Measurements from ENCODE around the gene BLTP3A. TPM values are rescaled to one million over a fixed set of nuclear protein-coding genes. Genes with fewer than 3 reads are reported as not detected.
"Not testable (repeated sequence)": the region's sequence is repeated elsewhere in the genome, so short reads cannot be mapped to it uniquely, and the experiment has no call there.

The BLTP3A gene, protein sequence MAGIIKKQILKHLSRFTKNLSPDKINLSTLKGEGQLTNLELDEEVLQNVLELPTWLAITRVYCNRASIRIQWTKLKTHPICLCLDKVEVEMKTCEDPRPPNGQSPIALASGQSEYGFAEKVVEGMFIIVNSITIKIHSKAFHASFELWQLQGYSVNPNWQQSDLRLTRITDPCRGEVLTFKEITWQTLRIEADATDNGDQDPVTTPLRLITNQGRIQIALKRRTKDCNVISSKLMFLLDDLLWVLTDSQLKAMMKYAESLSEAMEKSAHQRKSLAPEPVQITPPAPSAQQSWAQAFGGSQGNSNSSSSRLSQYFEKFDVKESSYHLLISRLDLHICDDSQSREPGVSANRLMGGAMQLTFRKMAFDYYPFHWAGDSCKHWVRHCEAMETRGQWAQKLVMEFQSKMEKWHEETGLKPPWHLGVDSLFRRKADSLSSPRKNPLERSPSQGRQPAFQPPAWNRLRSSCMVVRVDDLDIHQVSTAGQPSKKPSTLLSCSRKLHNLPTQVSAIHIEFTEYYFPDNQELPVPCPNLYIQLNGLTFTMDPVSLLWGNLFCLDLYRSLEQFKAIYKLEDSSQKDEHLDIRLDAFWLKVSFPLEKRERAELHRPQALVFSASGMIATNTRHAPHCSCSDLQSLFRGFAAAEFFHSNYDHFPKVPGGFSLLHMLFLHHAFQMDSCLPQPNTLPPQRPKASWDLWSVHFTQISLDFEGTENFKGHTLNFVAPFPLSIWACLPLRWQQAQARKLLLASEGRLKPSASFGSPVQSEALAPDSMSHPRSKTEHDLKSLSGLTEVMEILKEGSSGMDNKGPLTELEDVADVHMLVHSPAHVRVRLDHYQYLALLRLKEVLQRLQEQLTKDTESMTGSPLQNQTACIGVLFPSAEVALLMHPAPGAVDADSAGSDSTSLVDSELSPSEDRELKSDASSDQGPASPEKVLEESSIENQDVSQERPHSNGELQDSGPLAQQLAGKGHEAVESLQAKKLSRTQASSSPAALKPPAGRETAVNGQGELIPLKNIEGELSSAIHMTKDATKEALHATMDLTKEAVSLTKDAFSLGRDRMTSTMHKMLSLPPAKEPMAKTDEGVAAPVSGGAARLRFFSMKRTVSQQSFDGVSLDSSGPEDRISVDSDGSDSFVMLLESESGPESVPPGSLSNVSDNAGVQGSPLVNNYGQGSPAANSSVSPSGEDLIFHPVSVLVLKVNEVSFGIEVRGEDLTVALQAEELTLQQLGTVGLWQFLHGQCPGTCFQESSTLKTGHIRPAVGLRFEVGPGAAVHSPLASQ (N-terminal part only)
- 1 to 10 TPM in 5 of 6 donors, under 1 TPM in 1; 0.68 to 4.2 (median 1.7) TPM for polyA plus RNA-seq (ENCODE audit: low read depth in 6 of 6)

DNA sequence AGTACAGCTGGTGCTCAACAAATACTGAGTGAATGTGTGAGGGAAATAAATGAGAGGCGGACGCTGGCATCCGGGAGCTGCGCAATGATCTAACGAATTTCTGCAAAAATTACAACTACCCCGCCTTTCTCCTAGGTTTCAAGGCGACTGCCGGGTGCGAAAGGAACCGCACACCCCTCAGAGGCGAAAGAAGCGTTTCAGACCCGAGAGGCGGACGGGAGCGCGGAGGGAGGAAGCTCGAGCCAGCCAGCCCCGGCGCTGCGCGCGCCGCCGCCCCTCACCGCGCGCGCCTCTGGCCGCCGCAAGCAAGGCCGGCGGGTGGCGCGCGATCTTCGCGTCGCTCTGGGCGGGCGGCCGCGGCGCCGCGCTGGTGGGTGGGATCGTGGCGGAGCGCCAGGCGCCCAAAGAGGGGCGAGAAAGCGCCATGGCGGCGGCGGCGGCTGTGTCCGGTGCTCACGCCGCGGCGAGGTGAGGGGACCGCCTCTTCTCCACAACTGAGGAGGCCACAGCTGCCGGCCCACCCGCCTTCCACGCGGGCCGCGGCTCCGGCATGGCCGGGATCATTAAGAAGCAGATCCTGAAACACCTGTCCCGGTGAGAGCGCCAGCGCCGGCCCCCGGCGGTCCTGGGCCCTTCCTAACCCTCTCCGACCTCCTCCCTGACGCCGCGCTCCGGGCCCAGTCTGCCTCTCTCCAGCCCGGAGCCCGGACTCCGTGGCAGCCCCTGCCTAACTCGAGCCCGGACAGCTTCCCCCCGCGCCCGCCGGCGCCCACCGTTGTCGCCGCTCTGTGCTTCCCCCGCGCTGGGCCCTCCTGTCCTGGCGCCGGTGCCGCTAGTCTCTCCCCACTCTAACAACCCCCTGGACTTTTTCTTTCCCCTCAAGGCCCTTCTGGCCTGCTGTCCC is at the start of gene BLTP3A:
Gene BLTP3A (plus strand): TSS at position 383 of the 904 bp plus-strand sequence. CDS start 168 bp downstream, at position 551.
- DNase-seq (peak; percentile 78), ATAC-seq (ENCODE audit: low read depth in 2 of 2) (peak; percentile 92 to 93)
- Mint-ChIP-seq H3K36me3 (no peaks in the 10 kb centered on the region), H3K9me3 (no peaks in the 10 kb centered on the region), H3K4me3 (peak within 1 kb of the TSS; percentile 85 to 99 (median 98)), H3K27me3 (no peaks in the 10 kb centered on the region), H3K4me1 (peaks cover 18 to 33% (median 22%) of the 10 kb centered on the region in 3 donors), H3K27ac (peak within 1 kb of the TSS; percentile 53 to 96 (median 93))

DNA sequence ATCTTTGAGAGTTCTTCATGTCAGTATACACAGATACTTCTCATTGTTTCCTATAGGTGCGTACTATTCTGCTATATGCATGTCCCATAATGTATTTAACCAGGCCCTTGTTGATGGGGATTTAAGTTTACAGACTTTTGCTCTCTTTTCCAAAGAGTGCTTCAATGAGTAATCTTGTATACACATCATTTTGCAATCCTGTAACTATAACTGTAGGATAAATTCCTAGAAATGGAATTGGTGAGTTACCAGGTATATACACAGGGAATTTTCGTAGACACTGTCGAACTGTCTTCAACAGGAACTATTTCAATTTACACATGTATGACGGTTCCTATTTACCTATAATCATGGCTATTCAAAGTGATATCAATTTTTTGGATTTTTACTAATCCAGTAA is 49.8 kb upstream of the BLTP3A start:
- no peak for DNase-seq
- H3K27ac Mint-ChIP-seq, result no peak overlapping the region
- H3K9me3 Mint-ChIP-seq, result no peaks in the 10 kb centered on the region
- no peaks in the 10 kb centered on the region for H3K27me3 Mint-ChIP-seq
- H3K4me3 Mint-ChIP-seq, result no peak overlapping the region
- peaks cover 0 to under 1% (median 0%) of the 10 kb centered on the region in 3 donors for H3K4me1 Mint-ChIP-seq
- ATAC-seq (ENCODE audit: low read depth in 2 of 2), result no peak
- H3K36me3 Mint-ChIP-seq, result no peaks in the 10 kb centered on the region

- ATAC-seq (ENCODE audit: low read depth in 2 of 2), result no peak
- Mint-ChIP-seq H3K4me3 (peak overlapping the region in 1 of 8 donors; percentile 74), H3K27me3 (no peaks in the 10 kb centered on the region), H3K9me3 (no peaks in the 10 kb centered on the region), H3K4me1 (no peaks in the 10 kb centered on the region), H3K27ac (peak overlapping the region in 1 of 6 donors; percentile 92), H3K36me3 (no peaks in the 10 kb centered on the region)
- no peak for DNase-seq
Measured at GRCh38 chr6:34743625-34744293, 48.1 kb upstream of the BLTP3A start.

GRCh38 chr6:34744294-34744647 is 47.6 kb upstream of the BLTP3A start:
- not testable (repeated sequence) for H3K27me3 Mint-ChIP-seq; H3K9me3 Mint-ChIP-seq; H3K36me3 Mint-ChIP-seq; H3K4me3 Mint-ChIP-seq; DNase-seq; H3K4me1 Mint-ChIP-seq; ATAC-seq (ENCODE audit: low read depth in 2 of 2)
- H3K27ac Mint-ChIP-seq, result peak overlapping the region in 1 of 6 donors; percentile 36

DNA sequence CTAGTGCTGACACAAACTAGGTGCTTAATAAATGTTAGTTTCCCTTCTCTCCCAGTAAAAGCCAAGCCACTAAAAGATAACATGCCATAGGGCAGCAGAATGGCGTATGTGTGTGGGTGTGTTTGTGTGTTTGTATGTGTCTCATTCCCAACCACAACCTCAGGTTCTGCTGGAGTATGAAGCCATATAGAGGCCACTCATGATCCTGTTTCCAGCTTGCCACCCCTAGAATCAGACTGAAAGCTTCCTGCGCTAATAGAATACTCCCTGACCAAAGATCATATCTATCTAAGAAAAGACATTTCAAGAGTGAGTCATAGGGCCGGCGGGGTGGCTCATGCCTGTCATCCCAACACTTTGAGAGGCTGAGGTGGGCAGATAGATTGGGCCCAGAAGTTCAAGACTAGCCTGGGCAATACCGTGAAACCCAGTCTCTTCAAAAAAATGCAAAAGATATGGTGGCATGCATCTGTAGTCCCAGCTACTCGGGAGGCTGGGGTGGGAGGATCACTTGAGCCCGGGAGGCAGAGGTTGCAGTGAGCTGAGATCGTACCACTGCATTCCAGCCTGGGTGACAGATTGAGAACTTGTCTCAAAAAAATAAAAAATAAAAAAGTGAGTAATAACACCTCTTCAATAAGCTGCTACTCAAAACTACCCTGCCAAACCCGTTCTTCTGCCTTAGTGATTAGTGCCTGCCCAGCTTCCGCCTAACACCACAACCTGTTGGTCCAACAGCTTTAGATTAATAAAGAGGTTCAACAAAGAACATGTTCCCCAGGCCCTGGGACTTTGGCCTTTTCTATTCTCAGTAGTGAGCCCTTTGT is 46.4 kb upstream of the BLTP3A start:
- ATAC-seq (ENCODE audit: low read depth in 2 of 2) (no peak), DNase-seq (no peak)
- no peak overlapping the region for H3K4me3 Mint-ChIP-seq
- no peaks in the 10 kb centered on the region for H3K36me3 Mint-ChIP-seq
- no peaks in the 10 kb centered on the region for H3K27me3 Mint-ChIP-seq
- H3K9me3 Mint-ChIP-seq, result no peaks in the 10 kb centered on the region
- no peaks in the 10 kb centered on the region for H3K4me1 Mint-ChIP-seq
- peak overlapping the region in 1 of 6 donors; percentile 0 for H3K27ac Mint-ChIP-seq

DNA sequence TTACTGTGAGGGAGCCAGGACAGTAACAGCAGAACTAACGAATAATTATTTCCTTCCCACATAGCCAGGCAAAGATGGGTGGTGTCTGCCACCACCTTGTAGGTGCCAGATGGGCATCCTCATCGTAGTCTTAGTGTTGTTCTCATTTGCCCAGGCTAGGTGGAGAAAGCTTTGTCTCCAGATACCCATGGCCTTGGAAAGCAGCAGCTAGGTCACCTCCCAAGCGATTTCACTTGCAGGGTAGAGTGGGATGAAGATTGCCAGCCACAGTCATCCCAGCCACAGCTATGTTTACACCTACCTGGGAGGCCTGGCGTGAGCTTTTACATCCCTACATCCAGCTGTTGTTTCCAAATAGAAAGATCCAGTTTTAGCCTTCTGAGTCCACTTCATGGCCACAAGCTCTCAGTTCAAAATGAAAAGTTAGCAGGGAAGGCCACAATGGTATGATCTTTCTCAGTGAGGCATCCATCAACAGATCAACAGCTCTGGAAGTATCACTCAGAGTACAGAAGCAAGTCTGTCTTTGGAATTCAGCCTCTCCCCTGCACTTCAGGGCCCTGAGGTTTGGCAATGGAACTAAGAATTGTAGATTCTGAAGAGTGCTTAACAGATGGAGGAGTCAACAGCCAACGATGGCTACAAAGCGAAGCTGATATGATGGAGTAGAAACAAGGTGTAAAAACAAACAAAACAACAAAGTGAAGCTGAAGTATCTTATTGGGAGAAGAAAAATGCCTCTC is 45.6 kb upstream of the BLTP3A start:
- no peaks in the 10 kb centered on the region for H3K27me3 Mint-ChIP-seq
- peak overlapping the region in 1 of 6 donors; percentile 52 for H3K27ac Mint-ChIP-seq
- ATAC-seq (ENCODE audit: low read depth in 2 of 2), result no peak

GRCh38 chr6:34748757-34749156 is 43.1 kb upstream of the BLTP3A start:
- ATAC-seq (ENCODE audit: low read depth in 2 of 2) (no peak), DNase-seq (no peak)
- no peaks in the 10 kb centered on the region for H3K36me3 Mint-ChIP-seq
- peaks cover 4 to 21% (median 17%) of the 10 kb centered on the region in 3 donors for H3K4me1 Mint-ChIP-seq
- no peaks in the 10 kb centered on the region for H3K27me3 Mint-ChIP-seq
- no peak overlapping the region for H3K4me3 Mint-ChIP-seq
- H3K27ac Mint-ChIP-seq, result no peak overlapping the region
- no peaks in the 10 kb centered on the region for H3K9me3 Mint-ChIP-seq

More for the DNA sequence above, 45.6 kb upstream of the BLTP3A start:
- DNase-seq, result no peak
- no peaks in the 10 kb centered on the region for H3K36me3 Mint-ChIP-seq
- H3K9me3 Mint-ChIP-seq, result no peaks in the 10 kb centered on the region
- H3K4me1 Mint-ChIP-seq, result no peaks in the 10 kb centered on the region
- no peak overlapping the region for H3K4me3 Mint-ChIP-seq

DNA sequence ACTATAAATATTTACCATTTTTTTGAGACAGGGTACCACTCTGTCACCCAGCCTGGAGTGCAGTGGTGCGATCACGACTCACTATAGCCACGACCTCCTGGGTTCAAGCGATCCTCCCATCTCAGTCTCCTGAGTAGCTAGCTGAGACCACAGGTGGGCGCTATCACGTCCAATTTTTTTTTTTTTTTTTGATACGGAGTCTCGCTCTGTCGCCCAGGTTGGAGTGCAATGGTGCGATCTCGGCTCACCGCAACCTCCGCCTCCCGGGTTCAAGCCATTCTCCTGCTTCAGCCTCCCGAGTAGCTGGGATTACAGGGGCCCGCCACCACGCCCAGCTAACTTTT is 35.4 kb upstream of the BLTP3A start:
- peaks cover 7 to 33% (median 16%) of the 10 kb centered on the region in 3 donors for H3K4me1 Mint-ChIP-seq
- H3K27ac Mint-ChIP-seq, H3K36me3 Mint-ChIP-seq, H3K9me3 Mint-ChIP-seq, H3K27me3 Mint-ChIP-seq, H3K4me3 Mint-ChIP-seq: not testable (repeated sequence)
- DNase-seq (peak; percentile 32), ATAC-seq (ENCODE audit: low read depth in 2 of 2) (peak; percentile 27 to 30)

- peaks cover 4 to 7% of the 10 kb centered on the region in 2 donors for H3K36me3 Mint-ChIP-seq
- no peaks in the 10 kb centered on the region for H3K9me3 Mint-ChIP-seq
- no peak for ATAC-seq (ENCODE audit: low read depth in 2 of 2)
- H3K4me3 Mint-ChIP-seq, result no peak overlapping the region
- DNase-seq, result no peak
- H3K27ac Mint-ChIP-seq, result no peak overlapping the region
- no peaks in the 10 kb centered on the region for H3K27me3 Mint-ChIP-seq
- H3K4me1 Mint-ChIP-seq, result peaks cover 6 to 22% (median 8%) of the 10 kb centered on the region in 3 donors
Measured at GRCh38 chr6:34757687-34758274, 34.1 kb upstream of the BLTP3A start.

GRCh38 chr6:34760108-34760507 is 31.8 kb upstream of the BLTP3A start:
- DNase-seq (no peak), ATAC-seq (ENCODE audit: low read depth in 2 of 2) (no peak)
- H3K27me3 Mint-ChIP-seq, result no peaks in the 10 kb centered on the region
- H3K4me1 Mint-ChIP-seq, result peaks cover 0 to 12% (median 4%) of the 10 kb centered on the region in 3 donors
- peak overlapping the region in 1 of 6 donors; percentile 62 for H3K27ac Mint-ChIP-seq
- H3K4me3 Mint-ChIP-seq, result peak overlapping the region in 1 of 8 donors; percentile 51
- peaks cover 10 to 12% of the 10 kb centered on the region in 2 donors for H3K36me3 Mint-ChIP-seq
- H3K9me3 Mint-ChIP-seq, result no peaks in the 10 kb centered on the region
